Loucy (cell line): ENCODE results near the gene MROH2B.
"Not testable (repeated sequence)": the region's sequence is repeated elsewhere in the genome, so short reads cannot be mapped to it uniquely, and the experiment has no call there.

Source experiments
- H2AFZ ChIP-seq: fragments of 200-600 bp; sonication (generic); 2 replicates; pipeline ENCODE4 v1.6.0; 2016; ENCODE audit warnings: antibody characterized with exemption, mild to moderate bottlenecking, low read length, moderate library complexity
- H3F3A ChIP-seq: fragments of 200-600 bp; 2 replicates; pipeline ENCODE4 v1.6.0; 2016; ENCODE audit warnings: antibody characterized with exemption, low read depth, mild to moderate bottlenecking
- H3K27me3 ChIP-seq: fragments of 200-600 bp; sonication (generic); 2 replicates; pipeline ENCODE4 v1.6.1; 2014; ENCODE audit warnings: low read length, mild to moderate bottlenecking; ENCODE audit not compliant: insufficient read depth, poor library complexity, severe bottlenecking
- H3K36me3 ChIP-seq: fragments of 200-600 bp; sonication (generic); 2 replicates; pipeline ENCODE4 v1.6.1; 2016; ENCODE audit warnings: low read length; ENCODE audit not compliant: insufficient read depth
- H3K4me1 ChIP-seq: fragments of 200-600 bp; sonication (generic); 2 replicates; pipeline ENCODE4 v1.5.1; 2014; ENCODE audit warnings: low read length, mild to moderate bottlenecking; ENCODE audit not compliant: insufficient read depth, poor library complexity, severe bottlenecking
- H3K4me2 ChIP-seq: fragments of 200-600 bp; sonication (generic); 2 replicates; pipeline ENCODE4 v1.6.0; 2014; ENCODE audit warnings: antibody characterized with exemption, low read length, low read depth, mild to moderate bottlenecking; ENCODE audit not compliant: poor library complexity, severe bottlenecking
- H3K4me3 ChIP-seq: fragments of 200-600 bp; sonication (generic); 2 replicates; pipeline ENCODE4 v1.5.1; 2014; ENCODE audit warnings: low read length, mild to moderate bottlenecking, mixed read lengths; ENCODE audit not compliant: poor library complexity, severe bottlenecking
- H3K79me2 ChIP-seq: fragments of 200-600 bp; sonication (generic); 2 replicates; pipeline ENCODE4 v1.6.1; 2014; ENCODE audit warnings: low read length; ENCODE audit not compliant: insufficient read depth
- H3K9ac ChIP-seq: fragments of 200-600 bp; sonication (generic); 2 replicates; pipeline ENCODE4 v1.6.0; 2014; ENCODE audit warnings: mild to moderate bottlenecking, low read depth, low read length, moderate library complexity; ENCODE audit not compliant: poor library complexity, severe bottlenecking
- H3K9me2 ChIP-seq: fragments of 200-600 bp; sonication (generic); replicated peaks from 2 replicates; pipeline ENCODE4 v1.6.1; 2016; ENCODE audit warnings: low read depth, low read length, mixed read lengths
- H3K9me3 ChIP-seq: fragments of 200-600 bp; sonication (generic); 2 replicates; pipeline ENCODE4 v1.6.1; 2014; ENCODE audit warnings: mild to moderate bottlenecking, antibody characterized with exemption, low read length, low read depth; ENCODE audit not compliant: insufficient read depth
- H4K20me1 ChIP-seq: fragments of 200-600 bp; sonication (generic); 2 replicates; pipeline ENCODE4 v1.6.0; 2014; ENCODE audit warnings: antibody characterized with exemption, low read length, mild to moderate bottlenecking; ENCODE audit not compliant: insufficient read depth, poor library complexity, severe bottlenecking
- CTCF ChIP-seq: fragments of 200-600 bp; sonication (generic); conservative IDR thresholded peaks from 2 replicates; pipeline ENCODE4 v1.5.1; 2014; ENCODE audit warnings: mild to moderate bottlenecking, antibody characterized with exemption, low read length
- EZH2phosphoT487 ChIP-seq: fragments of 200-600 bp; IDR thresholded peaks from 2 replicates; pipeline ENCODE4 v1.6.1; 2018; ENCODE audit warnings: antibody characterized with exemption, mild to moderate bottlenecking, moderate library complexity, borderline replicate concordance

The MROH2B gene

GRCh38 chr5:41048986-41049385 lies 22.2 kb downstream of the MROH2B start:
- TF ChIP-seq CTCF (no peak), EZH2phosphoT487 (no peak)
- no peak overlapping the region for H3K9ac ChIP-seq
- H3K4me1 ChIP-seq: no peaks in the 10 kb centered on the region
- H3K36me3 ChIP-seq: no peaks in the 10 kb centered on the region
- H3K27me3 ChIP-seq: no peaks in the 10 kb centered on the region
- no peak overlapping the region for H3K4me3 ChIP-seq
- no peaks in the 10 kb centered on the region for H3K79me2 ChIP-seq
- no peaks in the 10 kb centered on the region for H4K20me1 ChIP-seq
- H2AFZ ChIP-seq: no peak overlapping the region
- no peak overlapping the region for H3K4me2 ChIP-seq
- no peaks in the 10 kb centered on the region for H3K9me2 ChIP-seq
- no peaks in the 10 kb centered on the region for H3F3A ChIP-seq
- H3K9me3 ChIP-seq: no peaks in the 10 kb centered on the region

GRCh38 chr5:41043109-41043747 lies 27.9 kb downstream of the MROH2B start:
- no peaks in the 10 kb centered on the region for H4K20me1 ChIP-seq
- no peaks in the 10 kb centered on the region for H3K27me3 ChIP-seq
- H3K79me2 ChIP-seq: no peaks in the 10 kb centered on the region
- no peak overlapping the region for H3K4me2 ChIP-seq
- TF ChIP-seq CTCF (no peak), EZH2phosphoT487 (no peak)
- no peaks in the 10 kb centered on the region for H3K9me3 ChIP-seq
- H2AFZ ChIP-seq: no peak overlapping the region
- no peak overlapping the region for H3K9ac ChIP-seq
- no peaks in the 10 kb centered on the region for H3K4me1 ChIP-seq
- H3K4me3 ChIP-seq: no peak overlapping the region
- H3F3A ChIP-seq: no peaks in the 10 kb centered on the region
- no peaks in the 10 kb centered on the region for H3K36me3 ChIP-seq
- H3K9me2 ChIP-seq: no peaks in the 10 kb centered on the region

GRCh38 chr5:41032973-41033372 lies 38.2 kb downstream of the MROH2B start:
- Histone ChIP-seq H3K4me3 (no peak overlapping the region), H3K9me3 (no peaks in the 10 kb centered on the region), H3K36me3 (no peaks in the 10 kb centered on the region), H3K4me1 (no peaks in the 10 kb centered on the region), H3F3A (no peaks in the 10 kb centered on the region), H3K9ac (no peak overlapping the region), H4K20me1 (no peaks in the 10 kb centered on the region), H3K4me2 (no peak overlapping the region), H3K79me2 (no peaks in the 10 kb centered on the region), H3K27me3 (no peaks in the 10 kb centered on the region), H2AFZ (no peak overlapping the region), H3K9me2 (no peaks in the 10 kb centered on the region)
- TF ChIP-seq EZH2phosphoT487 (no peak), CTCF (no peak)

- H4K20me1 ChIP-seq, H3K9me2 ChIP-seq, H2AFZ ChIP-seq, H3K9me3 ChIP-seq, H3K36me3 ChIP-seq, H3K9ac ChIP-seq, H3K4me3 ChIP-seq, H3F3A ChIP-seq, H3K4me2 ChIP-seq, H3K27me3 ChIP-seq, H3K79me2 ChIP-seq, H3K4me1 ChIP-seq: not testable (repeated sequence)
Observed at GRCh38 chr5:41022600-41022999, 48.5 kb downstream of the MROH2B start.
